GM12873 (cell line): ENCODE measurements around the gene TOR4A.

ENCODE experiments used
- CTCF ChIP-seq: IDR thresholded peaks from 2 replicates; pipeline ENCODE4 v1.5.1; 2012; ENCODE audit warnings: low read depth, mild to moderate bottlenecking, moderate library complexity, low read length, control low read depth; ENCODE audit not compliant: insufficient read depth; ENCODE audit errors: missing control alignments

The TOR4A gene

DNA sequence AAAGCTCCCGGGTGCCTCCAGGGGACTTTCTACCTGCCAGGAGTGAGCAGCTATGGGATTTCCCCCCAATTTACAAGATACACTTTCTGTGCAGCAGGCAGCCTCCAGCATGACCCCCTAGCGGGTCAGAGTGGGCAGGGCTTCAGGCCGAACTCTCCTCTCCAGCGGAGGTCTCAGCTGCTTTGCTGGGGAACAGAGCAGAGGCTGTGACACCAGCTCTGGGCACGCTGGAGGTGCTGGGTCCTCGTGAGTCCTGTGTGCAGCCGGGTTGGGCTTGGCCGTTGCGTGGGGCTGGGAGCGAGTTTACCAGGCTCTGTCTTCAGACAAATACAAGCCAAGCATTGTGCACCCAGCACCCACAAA, 21.7 kb downstream of the TOR4A start:
- TF ChIP-seq CTCF: no peak

- TF ChIP-seq CTCF: no peak
Measured at GRCh38 chr9:137299938-137300337, 22.4 kb downstream of the TOR4A start.

GRCh38 chr9:137300567-137301080, 23.1 kb downstream of the TOR4A start:
- TF ChIP-seq CTCF: no peak

DNA sequence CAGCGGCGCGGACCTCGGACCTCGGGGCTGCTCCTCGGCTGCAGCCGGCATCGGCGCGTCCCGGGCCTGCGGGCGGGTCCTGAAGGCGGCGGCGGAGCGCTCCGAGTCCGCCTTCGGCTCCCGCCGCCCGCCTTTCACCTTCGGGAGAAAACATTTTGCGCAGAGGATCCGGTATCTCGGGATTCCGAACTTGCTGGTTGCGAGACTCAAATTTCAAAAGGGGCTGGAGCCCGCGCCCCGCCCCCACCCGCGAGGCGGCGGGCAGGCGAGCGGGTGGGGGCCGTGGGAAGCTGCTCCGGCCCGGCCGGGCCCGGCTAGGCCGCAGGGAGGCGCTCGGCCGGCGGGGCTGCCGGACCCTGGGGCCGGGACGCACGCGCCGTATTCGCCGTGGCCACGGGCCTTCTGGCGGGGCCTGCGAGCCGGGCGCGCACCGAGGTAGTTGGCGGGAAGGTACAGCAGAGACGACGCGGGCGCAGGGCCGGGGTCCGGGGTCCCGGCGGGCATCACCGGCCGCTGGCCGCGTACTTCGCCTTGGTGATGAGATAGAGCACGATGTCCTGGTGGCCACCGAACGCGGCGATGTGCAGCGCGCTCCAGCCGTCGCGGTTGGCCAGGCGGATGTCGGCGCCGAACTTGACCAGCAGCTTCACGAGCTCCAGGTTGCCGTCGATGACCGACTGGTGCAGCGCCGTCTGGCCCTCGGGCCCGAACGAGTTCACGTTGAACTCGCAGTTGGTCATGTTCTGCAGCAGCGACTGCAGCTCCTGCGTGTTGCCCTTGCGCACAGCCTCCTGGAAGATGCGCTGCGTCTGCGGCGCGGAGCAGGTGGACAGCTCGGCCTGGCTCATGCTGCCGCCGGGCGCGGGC, 23.8 kb downstream of the TOR4A start:
- peak; percentile 8 for TF ChIP-seq CTCF

DNA sequence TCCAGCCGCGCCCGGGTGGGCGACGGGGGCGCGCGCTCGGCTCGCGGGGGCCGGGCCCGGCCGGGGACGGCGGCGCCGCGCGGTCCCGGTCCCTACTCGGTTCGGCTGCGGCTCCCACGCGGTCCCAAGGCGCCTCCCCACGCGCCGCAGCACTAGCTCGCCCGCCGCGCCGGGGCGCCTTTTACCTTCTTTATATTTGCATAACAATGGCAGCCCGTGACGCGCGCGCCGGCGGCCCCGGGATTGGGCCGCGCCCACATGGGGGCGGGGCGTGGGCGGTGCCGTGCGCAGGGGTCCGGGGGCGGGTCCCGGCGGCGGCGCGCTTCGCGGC, 24.6 kb downstream of the TOR4A start, which contains the start of gene NRARP:
Gene NRARP (minus strand): TSS at position 154 of the 331 bp plus-strand sequence. CDS start 343 bp downstream, outside the sequence.
- no peak for TF ChIP-seq CTCF

DNA sequence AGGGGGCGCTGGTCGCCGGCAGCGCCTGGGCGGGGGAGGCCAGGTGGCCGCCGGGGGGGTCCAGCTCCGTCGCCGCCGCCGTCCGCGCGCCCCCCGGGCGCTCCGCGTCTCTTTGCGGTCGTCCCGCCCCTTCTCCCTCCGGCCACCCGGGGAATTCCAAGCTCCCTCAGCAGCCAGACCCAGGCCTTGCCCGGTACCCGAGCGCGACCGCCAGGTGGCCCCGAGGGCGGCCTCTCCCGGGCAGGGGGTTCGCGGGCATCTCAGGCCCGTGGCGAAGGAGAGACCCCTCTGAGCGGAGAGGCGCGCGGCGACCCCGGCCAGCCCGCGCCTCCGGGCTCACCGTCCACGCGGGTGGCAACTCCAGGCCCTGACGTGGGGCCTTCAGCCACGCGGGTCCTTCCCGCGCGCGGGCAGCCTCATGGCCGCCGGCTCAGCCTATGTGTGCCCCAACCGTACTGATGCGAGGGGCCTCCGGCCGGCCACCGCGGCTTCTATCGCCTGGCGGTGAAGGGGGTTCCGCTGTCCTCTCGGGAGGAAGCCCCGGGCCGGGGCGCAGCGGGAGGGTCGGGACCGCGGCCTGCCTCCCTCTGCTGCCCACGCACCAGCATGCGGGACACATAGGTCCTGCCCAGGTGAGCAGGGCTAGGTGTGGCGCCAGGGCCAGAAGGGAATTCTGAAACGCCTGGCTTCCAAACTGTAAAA, 25.1 kb downstream of the TOR4A start:
- peak; percentile 57 for TF ChIP-seq CTCF

DNA sequence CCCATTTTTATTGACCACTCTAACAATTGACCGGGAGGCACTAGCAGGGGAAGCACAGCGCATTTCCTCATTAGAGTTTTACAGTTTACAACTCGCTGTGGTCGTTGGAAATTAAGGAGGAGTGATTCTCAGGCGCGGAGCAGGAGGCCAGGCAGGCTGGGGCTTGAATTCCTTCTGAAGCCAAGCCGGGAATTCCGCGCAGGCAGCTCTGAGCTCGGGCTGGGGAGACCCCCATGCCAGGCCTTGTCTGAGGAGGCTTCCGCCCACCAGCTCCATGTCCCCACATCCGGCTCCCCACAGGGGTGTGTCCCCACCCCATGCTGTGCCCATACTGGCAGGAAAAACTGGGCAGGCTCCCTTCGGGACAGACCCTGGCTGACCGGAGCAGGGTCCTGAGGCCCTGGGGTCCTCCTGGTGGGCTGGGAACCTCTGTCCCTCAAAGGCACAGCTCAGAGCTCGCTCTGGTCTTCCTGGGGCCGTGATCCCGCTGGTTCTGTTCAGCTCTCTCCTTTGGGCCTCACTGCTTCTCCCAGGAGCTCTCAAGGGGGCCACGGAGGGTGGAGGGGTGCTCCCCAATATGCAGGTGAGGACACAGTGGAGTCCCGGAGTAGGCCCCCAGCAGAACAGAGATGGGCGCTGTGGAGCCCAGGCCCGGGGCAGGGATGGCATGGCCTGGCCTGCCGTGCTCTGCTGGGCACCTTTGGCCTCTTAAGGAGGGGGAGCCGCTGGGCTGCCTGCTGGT, 25.8 kb downstream of the TOR4A start:
- TF ChIP-seq CTCF: no peak
